ENCODE measurements around the gene DLX1.
A peak's percentile ranks its signal among the peaks of the same experiment; 100 is the strongest.
"Not testable (repeated sequence)": the region's sequence is repeated elsewhere in the genome, so short reads cannot be mapped to it uniquely, and the experiment has no call there.

The DLX1 gene

DNA sequence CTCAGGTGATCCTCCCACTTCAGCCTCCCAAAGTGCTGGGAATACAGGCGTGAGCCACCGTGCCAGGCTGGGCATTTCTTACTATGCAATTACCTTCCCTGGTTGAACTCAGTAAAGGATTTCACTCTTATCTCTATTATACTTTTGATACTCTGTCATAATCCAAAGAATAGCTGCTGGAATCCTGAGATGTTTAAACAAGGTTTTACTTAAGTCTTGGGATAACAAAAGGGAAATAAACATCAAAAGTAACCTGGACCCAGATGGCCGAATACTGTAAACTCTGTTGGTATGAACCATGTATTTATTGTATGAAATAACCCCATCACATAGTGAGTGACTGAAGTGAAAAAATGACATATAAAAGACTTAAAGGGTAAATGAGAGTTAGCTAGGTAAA is 29.3 kb downstream of the DLX1 start:
- DNase-seq (ENCODE audit: low read depth in 2 of 2) = no peak

DNA sequence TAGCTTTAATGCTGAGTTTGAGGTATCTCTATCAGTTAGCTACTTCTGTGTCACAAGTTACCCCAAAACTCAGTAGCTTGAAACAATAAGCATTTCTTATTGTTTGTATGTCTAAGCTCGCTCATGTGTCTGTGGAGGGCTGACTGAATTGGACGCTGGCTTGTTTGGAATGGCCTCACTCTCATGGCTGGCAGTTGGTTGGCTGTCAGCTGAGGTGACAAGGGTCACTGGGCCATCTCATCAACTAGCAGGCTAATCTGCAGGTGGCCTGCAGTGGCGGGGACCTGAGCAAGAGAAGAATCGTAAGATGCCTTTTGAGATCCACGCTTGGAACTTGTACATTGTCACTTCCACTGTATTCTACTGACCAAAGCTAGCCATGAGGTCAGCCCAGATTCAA is 30.8 kb downstream of the DLX1 start:
- DNase-seq (ENCODE audit: low read depth in 2 of 2) = no peak

DNA sequence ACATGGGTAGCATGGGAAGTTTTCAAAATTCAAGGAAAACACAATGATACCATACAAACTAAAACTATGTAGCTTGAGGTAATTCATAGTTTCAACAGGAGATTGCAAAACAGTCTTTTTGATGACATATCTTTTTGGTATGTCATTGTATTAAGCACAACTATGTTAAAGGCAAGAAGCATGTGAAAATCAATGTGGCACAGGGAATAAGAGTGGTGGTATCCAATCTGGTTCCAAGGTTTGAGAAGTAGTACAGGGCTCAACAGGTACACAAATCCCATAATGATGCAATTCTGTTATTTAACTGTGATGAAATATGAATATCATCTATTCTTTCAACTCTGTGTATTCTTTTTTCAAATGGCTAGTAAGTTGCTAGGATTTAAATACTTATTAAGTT is 33.8 kb downstream of the DLX1 start:
- peak in 1 of 2 experiments; percentile 63 for DNase-seq (ENCODE audit: low read depth in 2 of 2)

- no peak for DNase-seq (ENCODE audit: low read depth in 2 of 2)
Measured at GRCh38 chr2:172120118-172120517, 34.8 kb downstream of the DLX1 start.

DNA sequence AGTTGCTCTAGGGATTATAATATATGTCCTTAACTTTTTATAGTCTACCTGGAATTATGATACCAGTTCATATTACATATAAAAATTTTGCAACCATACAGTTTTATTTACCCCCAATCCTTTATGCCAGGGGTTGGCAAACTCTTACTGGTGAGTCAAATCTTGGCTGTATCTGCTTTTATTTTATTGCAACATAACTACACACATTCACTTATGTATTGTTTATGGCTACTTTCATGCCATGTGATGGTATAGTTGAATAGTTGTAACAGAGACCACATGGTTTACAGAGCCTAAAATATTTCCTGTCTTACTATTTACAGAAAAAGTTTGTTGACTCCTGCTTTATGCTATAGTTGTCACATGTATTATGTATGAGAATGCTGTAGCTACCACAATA is 43.2 kb downstream of the DLX1 start:
- DNase-seq (ENCODE audit: low read depth in 2 of 2) = no peak

DNA sequence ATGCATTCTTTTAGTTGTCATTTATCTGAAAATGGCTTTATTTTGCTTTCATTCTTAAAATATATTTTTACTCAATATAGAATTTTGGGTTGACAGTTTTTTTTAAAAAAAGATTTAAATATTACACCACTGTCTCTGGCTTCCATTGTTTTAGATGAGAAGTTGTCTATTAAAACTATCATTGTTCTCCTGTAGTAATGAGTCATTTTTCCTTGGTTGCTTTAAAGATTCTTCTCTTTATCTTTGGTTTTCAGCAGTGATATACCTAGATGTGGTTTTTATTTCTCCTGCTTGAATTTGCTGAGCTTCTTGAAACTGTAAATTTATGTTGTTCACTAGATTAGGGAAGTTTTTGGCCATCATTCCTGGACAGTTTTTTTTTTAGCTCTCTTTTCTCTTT is 44.1 kb downstream of the DLX1 start:
- DNase-seq (ENCODE audit: low read depth in 2 of 2) = no peak

- no peak for DNase-seq (ENCODE audit: low read depth in 2 of 2)
Measured at GRCh38 chr2:172131713-172132555, 46.6 kb downstream of the DLX1 start.

DNA sequence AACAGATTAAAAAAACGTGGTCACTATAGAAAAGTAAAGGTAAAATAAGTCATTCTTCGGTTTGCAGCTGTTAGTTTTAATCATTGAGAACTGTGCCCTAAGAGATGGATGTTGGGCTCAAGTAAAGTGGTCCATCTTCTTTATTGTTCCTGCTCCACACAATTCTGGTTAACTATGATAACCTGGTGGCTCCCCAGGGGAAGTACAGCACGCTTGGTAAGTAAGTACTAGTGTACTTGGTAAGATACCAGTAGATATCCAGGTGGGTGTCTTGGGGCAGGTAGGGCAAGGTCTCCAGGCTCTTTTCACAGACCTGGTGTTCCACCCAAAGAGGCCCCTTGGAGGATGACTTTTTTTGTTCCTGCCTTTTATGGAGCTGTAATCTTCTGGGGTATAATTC is 49.0 kb downstream of the DLX1 start:
- DNase-seq (ENCODE audit: low read depth in 2 of 2) = no peak

GRCh38 chr2:172135446-172135845 is 50.1 kb downstream of the DLX1 start:
- DNase-seq (ENCODE audit: low read depth in 2 of 2) = no peak

- DNase-seq (ENCODE audit: low read depth in 2 of 2) = no peak
Measured at GRCh38 chr2:172137109-172137508, 51.8 kb downstream of the DLX1 start.

GRCh38 chr2:172137943-172138342 is 52.6 kb downstream of the DLX1 start:
- no peak for DNase-seq (ENCODE audit: low read depth in 2 of 2)

GRCh38 chr2:172138727-172139126 is 53.4 kb downstream of the DLX1 start:
- not testable (repeated sequence) for DNase-seq (ENCODE audit: low read depth in 2 of 2)

Measured in fibroblast of skin of left quadriceps (primary cell).